Ascending aorta (tissue), 2 donors: Measurements from ENCODE around the gene KBTBD4. TPM values are rescaled to one million over a fixed set of nuclear protein-coding genes. Genes with fewer than 3 reads are reported as not detected.
A peak's percentile ranks its signal among the peaks of the same experiment; 100 is the strongest.

Source experiments
- DNase-seq, 2 donors: peaks; one replicate each; pipeline ENCODE4 v3.0.0-alpha.2; 2019; ENCODE audit warnings: low spot score in 2 of 2
- H3K27ac ChIP-seq, 2 donors: fragments of 200-600 bp; sonication (generic); one replicate each; pipeline ENCODE4 v1.5.1; 2016 to 2017; ENCODE audit warnings: mild to moderate bottlenecking in 1 of 2
- H3K27me3 ChIP-seq: fragments of 200-600 bp; sonication (generic); one replicate; pipeline ENCODE4 v1.5.1; 2017
- H3K36me3 ChIP-seq, 2 donors: fragments of 200-600 bp; sonication (generic); one replicate each; pipeline ENCODE4 v1.5.1; 2016
- H3K4me1 ChIP-seq, 2 donors: fragments of 200-600 bp; sonication (generic); one replicate each; pipeline ENCODE4 v1.5.1; 2016 to 2017; ENCODE audit warnings: mild to moderate bottlenecking in 1 of 2
- H3K4me3 ChIP-seq, 2 donors: fragments of 200-600 bp; sonication (generic); one replicate each; pipeline ENCODE4 v1.5.1; 2016 to 2017; ENCODE audit warnings: mild to moderate bottlenecking in 1 of 2
- H3K9me3 ChIP-seq, 2 donors: fragments of 200-600 bp; sonication (generic); one replicate each; pipeline ENCODE4 v1.5.1; 2016
- CTCF ChIP-seq, 3 experiments: fragments of 200-600 bp in 2 of 3; fragments of 450-650 bp in 1 of 3; sonication (generic) in 2 of 3; IDR thresholded peaks; one replicate each; pipeline ENCODE4 v1.5.1; 2016 to 2019; ENCODE audit warnings: antibody characterized with exemption in 3 of 3, mild to moderate bottlenecking in 1 of 3, moderate library complexity in 1 of 3
- intact Hi-C: fragments of 100-400 bp; cut with DNase I; formaldehyde crosslinking; loops from one replicate; pipeline ENCODE4 v1.15.1; 2023
- total RNA-seq: library from RNA; depleted of rRNA; stranded (reverse); fragments of >200 nt; gene quantifications from one replicate; pipeline ENCODE4 v1.1.0, GENCODE V29; 2016

Gene KBTBD4
- total RNA-seq, 1 donor from 2014 or later, result 14.8 TPM

DNA sequence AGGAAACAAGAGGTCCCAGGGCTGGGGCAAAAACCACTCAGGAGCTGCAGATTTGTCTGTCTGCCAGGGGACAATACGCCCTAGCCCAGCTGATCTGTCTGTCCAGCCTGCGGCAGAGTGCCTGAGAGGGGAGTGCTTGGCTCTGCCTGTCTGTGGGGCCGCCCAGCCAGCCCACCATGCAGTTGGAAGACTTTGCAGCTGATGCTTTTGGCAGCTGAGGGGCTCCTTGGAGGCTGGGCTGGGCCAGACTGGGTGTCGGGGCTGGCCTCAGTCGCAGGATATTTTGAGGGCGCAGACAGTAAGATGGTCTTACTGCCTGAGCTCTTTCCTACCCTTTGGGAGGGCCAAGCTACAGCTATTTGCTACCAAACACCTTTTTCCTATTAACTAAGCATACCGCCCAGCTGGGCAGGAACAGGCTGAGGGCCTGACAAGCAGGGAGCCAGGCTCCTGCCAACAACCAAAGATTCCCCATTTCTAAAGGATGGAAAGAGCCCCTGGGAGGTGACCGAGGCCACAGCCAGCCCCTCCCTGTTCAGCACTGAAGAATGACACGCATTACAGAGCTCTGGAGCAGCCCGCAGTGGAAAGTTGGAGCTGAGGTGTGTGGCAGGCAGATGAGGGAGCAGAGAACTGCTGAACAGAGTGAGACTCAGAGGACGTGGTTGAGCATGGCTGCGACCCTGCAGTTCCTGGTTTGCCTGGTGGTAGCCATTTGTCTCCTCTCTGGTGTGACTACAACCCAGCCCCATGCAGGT, 7.5 kb upstream of the KBTBD4 start, which contains the start of gene FAM180B:
Gene FAM180B (plus strand): TSS at position 581 of the 758 bp plus-strand sequence. CDS start 91 bp downstream, at position 672.
- Histone ChIP-seq H3K4me1 (no peaks in the 10 kb centered on the region), H3K4me3 (no peak within 1 kb of the TSS), H3K27me3 (no peaks in the 10 kb centered on the region), H3K27ac (no peak within 1 kb of the TSS), H3K9me3 (no peaks in the 10 kb centered on the region), H3K36me3 (peaks cover 30 to 37% of the 10 kb centered on the region in 2 donors)
- no peak for DNase-seq
- intact Hi-C loops, result no loop called here
- TF ChIP-seq CTCF (IDR thresholded peaks at IDR 0.05), result no peak

- Histone ChIP-seq H3K36me3 (peaks cover 38 to 43% of the 10 kb centered on the region in 2 donors), H3K27me3 (no peaks in the 10 kb centered on the region), H3K4me1 (peaks cover 3 to 4% of the 10 kb centered on the region in 2 donors), H3K4me3 (no peak overlapping the region), H3K27ac (no peak overlapping the region), H3K9me3 (no peaks in the 10 kb centered on the region)
- DNase-seq, result no peak
- intact Hi-C loops, result no loop called here
- no peak for TF ChIP-seq CTCF (IDR thresholded peaks at IDR 0.05)
Observed at GRCh38 chr11:47583844-47584243, 5.1 kb upstream of the KBTBD4 start.

DNA sequence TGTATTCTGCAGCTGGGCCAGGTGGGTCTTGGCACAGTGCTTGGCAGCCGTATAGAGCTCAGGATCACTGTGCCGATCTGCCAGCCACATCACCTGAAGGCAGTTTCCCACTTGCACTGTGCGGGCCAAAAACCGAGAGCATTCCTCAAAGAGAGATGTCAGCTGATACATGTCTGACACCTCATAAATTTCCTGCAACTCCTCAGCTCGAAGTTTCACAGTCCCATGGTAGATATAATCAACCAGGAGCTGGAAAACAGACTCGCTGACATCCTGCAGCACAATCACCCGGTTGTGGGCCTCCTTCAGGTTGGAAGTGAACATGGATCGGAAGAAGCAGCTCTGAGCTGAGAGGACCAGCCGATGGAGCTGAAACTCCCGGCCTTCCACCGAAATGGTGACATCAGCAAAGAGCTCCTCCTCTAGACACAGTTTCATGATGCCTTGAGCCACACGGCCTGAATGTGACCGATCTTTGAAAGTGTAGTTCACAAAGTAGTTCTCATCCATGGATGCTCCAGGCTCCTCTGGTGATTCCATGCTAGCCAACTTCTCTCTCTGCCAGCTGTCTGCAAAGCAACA, 1.2 kb downstream of the KBTBD4 start:
- Histone ChIP-seq H3K4me1 (peaks cover 14 to 15% of the 10 kb centered on the region in 2 donors), H3K9me3 (no peaks in the 10 kb centered on the region), H3K27ac (peak overlapping the region in 1 of 2 donors; percentile 75), H3K27me3 (no peaks in the 10 kb centered on the region), H3K36me3 (peaks cover 44 to 50% of the 10 kb centered on the region in 2 donors), H3K4me3 (peak overlapping the region; percentile 74 to 93)
- TF ChIP-seq CTCF (IDR thresholded peaks at IDR 0.05), result no peak
- DNase-seq, result no peak
- intact Hi-C loops, result loop anchor here (2.0 to 5.0 kb wide), 4 partner anchors 25 to 190 kb away; partner anchors contain the start of genes CELF1, FNBP4, MTCH2 and SLC39A13

- Histone ChIP-seq H3K4me3 (no peak overlapping the region), H3K9me3 (no peaks in the 10 kb centered on the region), H3K36me3 (peaks cover 47 to 59% of the 10 kb centered on the region in 2 donors), H3K27me3 (no peaks in the 10 kb centered on the region), H3K4me1 (peaks cover 11% of the 10 kb centered on the region in 2 donors), H3K27ac (no peak overlapping the region)
- intact Hi-C loops, result no loop called here
- no peak for DNase-seq
- no peak for TF ChIP-seq CTCF (IDR thresholded peaks at IDR 0.05)
Observed at GRCh38 chr11:47573321-47573720, 5.4 kb downstream of the KBTBD4 start.

- H3K9me3 ChIP-seq, result no peaks in the 10 kb centered on the region
- H3K27me3 ChIP-seq, result no peaks in the 10 kb centered on the region
- DNase-seq, result no peak
- H3K27ac ChIP-seq, result no peak overlapping the region
- H3K4me3 ChIP-seq, result no peak overlapping the region
- TF ChIP-seq CTCF (IDR thresholded peaks at IDR 0.05), result no peak
- intact Hi-C loops, result no loop called here
- H3K4me1 ChIP-seq, result peaks cover 5 to 8% of the 10 kb centered on the region in 2 donors
- peaks cover 47 to 59% of the 10 kb centered on the region in 2 donors for H3K36me3 ChIP-seq
Observed at GRCh38 chr11:47572715-47573255, 6.0 kb downstream of the KBTBD4 start.
